ENCODE data around the gene SETBP1.

The SETBP1 gene
- total RNA-seq = 0.84 to 1.6 reads per million in 2 experiments

- no peak for DNase-seq (ENCODE audit: low read depth)
Measured at GRCh38 chr18:44680273-44681075, at the start of gene SETBP1. Gene SETBP1, plus strand, starts transcription at chr18:44680888. Its CDS starts 20,459 bp downstream, at chr18:44701347.

GRCh38 chr18:44632469-44633145, 48.1 kb upstream of the SETBP1 start:
- no peak for DNase-seq (ENCODE audit: low read depth)

- no peak for DNase-seq (ENCODE audit: low read depth)
Measured at GRCh38 chr18:44635546-44635945, 45.1 kb upstream of the SETBP1 start.

GRCh38 chr18:44636241-44636640, 44.4 kb upstream of the SETBP1 start:
- no peak for DNase-seq (ENCODE audit: low read depth)

DNA sequence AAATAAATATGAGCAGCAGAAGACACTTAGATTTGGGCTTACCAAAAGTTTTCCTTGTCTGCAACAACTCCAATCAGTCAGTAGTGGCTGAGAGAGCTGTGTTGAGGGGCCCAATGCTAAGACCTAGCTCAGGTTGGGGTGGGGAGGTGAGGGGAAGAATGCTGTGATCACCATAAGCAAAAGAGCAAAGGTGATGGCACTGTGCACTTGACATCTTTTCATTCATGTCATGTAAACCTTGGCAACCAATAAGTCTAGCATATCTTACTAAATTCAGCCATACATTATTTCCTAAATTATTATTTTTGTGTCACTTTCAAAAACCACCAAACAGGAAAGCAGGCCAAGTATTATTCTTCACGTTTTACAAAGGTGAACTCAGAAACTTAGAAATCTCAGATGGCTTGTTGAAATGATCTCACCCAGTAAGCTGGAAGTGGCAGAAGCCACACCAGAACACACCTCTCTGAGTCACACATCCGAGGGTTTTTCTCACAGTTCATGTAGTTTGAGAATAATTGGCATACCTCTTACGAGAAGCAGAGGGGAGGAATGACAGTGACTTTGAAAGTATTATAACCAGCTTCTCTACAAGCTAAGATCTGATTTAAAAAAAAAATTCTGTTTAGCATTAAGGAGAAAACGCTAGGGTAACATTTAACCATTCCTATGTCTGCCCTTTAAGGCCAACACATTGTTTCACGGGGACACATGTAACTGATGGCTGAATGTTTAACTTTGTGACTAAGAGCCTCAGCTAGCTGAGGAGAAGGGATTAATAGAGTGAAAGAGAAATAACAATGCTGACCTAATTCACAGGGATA, 43.3 kb upstream of the SETBP1 start:
- no peak for DNase-seq (ENCODE audit: low read depth)

DNA sequence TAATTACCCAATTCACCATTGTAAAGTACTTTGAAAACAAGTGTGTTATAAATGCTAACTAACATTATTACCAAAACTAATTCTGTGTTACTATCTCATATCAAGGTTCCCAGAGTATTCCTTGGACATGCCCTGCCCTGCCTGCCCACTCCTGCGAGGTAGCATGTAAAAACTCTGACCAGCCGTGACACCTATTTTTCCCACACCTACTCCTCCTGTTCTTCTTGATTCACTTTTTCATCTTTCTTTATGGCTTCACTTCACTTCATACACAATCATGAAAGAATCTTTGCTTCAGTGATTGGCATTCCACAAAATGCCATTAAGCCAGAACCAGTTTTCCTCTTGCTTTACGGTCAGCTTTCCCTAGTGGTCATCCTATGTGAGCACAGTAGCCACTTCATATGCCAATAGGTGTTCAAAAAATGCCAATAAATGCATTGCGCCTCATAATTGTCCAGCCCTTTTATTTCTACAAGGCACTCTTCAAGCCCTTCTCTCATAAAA, 42.6 kb upstream of the SETBP1 start:
- DNase-seq (ENCODE audit: low read depth) = no peak

DNA sequence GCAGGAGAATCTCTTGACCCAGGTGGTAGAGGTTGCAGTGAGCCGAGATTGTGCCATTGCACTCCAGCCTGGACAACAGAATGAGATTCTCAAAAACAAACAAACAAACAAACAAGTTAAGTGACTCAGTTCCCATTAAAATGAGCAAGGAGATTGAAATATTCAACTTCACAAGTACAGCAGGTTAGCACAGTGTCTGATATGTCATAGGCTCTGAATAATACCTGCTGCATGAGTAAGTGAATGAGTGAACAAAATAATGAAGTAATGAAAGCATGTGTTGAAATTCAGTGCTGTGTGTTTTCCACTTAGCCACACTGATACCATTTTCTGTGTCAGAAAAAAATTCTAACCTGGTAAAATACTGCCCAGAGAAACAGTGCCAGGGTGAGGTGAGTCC, 41.9 kb upstream of the SETBP1 start:
- no peak for DNase-seq (ENCODE audit: low read depth)

- no peak for DNase-seq (ENCODE audit: low read depth)
Measured at GRCh38 chr18:44643004-44643403, 37.7 kb upstream of the SETBP1 start.

GRCh38 chr18:44651478-44651877, 29.2 kb upstream of the SETBP1 start:
- no peak for DNase-seq (ENCODE audit: low read depth)

DNA sequence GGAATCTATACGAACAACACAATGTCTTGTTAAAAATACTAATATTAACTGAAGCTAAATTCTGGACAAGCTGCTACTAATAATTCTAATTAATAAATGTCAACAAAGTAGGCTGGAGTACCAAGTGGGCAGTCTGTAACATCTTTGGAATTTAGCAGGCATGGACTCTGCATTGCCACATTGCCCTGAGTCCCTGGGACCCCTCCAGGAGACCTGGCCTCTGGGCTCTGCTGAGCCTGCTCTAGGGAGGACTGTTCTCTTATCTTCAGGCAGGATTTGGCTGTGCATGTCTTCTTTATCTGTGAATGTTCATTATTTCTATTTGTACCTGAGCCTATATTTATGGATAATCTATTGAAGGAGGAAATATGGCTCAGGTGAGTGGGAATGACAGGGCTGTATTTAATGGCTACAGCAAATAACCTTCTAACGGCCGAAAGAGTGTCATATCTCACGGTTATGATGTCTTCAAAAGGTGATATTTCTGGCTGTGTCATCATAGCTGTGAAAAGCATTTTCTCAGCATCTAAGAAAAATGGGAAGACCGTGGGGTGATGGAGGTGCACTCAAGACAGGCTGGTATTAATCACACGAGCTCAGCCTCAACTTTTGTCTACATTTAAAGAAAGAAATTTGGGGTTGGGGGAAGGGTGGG, 28.6 kb upstream of the SETBP1 start:
- no peak for DNase-seq (ENCODE audit: low read depth)

DNA sequence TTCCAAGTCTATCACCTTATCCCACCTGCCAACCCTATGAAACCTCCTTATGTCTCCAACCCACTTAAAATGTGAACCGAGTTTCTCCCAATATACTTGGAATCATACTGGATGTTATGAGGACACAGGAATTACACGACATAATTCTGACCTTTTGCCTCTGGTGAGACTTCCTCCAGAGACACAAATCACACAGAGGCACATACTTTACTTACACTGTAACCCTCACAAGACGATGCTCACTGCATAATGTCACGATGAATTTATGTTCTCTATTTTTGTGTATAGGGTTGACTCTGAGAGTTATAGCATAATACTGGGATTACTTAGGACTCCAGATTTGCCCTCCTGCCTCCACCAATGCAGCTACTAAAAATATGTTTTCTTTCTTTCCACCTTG, 28.0 kb upstream of the SETBP1 start:
- DNase-seq (ENCODE audit: low read depth) = no peak

DNA sequence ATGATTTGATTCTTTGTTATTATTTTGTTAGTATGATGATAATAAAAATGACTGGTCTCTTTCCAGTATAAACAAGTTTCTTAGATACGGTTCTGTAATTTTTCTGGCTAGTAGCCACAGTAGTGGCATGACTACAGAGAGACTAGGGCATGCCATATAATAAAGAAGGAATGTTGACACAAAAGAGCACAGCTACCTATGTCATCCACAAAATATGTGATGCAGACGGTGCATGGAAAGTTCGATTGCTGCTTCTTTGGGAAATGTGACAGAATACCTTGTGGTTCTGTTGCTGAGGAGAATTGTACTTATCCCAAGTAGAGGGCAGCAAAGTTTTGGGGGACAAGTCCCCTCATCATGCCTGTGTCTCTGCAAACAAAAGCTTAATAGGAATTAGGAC, 26.1 kb upstream of the SETBP1 start:
- DNase-seq (ENCODE audit: low read depth) = no peak

DNA sequence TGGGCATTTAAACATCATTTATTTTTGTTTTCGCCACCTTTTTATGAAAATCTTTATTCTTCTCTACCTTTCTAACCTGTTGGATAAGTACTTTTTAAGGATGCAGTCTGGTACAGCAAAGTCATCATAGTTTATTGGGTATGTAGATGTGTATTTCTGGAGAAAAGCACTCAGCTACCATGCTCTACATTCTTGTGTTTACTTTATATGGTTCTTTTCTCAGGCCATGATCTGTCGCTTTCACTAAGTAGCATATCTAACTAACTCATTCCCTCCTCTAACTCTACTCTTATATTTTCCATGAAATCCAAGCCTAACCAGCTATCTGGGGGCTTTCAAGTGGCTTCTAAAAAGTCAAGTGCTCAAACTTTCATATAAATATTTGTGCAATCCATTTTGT, 25.3 kb upstream of the SETBP1 start:
- DNase-seq (ENCODE audit: low read depth) = no peak

DNA sequence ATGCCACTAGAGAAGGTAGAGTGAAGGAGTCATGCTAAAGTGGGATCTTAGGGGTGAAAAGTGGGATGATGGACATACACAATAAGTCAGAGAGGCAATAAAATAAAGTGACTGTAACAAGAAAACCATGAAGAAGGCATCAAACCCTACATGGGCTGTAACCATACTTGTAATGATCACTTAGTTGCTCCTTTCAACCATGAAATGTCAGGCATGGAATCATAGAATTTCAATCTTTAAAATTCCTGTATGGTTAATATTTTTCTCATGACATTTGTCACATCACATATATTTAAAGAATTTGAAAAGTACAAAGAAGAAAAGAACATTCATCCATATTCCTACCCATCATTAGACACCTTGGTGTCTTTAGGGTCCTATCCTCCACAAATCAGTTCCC, 20.9 kb upstream of the SETBP1 start:
- DNase-seq (ENCODE audit: low read depth) = no peak

DNA sequence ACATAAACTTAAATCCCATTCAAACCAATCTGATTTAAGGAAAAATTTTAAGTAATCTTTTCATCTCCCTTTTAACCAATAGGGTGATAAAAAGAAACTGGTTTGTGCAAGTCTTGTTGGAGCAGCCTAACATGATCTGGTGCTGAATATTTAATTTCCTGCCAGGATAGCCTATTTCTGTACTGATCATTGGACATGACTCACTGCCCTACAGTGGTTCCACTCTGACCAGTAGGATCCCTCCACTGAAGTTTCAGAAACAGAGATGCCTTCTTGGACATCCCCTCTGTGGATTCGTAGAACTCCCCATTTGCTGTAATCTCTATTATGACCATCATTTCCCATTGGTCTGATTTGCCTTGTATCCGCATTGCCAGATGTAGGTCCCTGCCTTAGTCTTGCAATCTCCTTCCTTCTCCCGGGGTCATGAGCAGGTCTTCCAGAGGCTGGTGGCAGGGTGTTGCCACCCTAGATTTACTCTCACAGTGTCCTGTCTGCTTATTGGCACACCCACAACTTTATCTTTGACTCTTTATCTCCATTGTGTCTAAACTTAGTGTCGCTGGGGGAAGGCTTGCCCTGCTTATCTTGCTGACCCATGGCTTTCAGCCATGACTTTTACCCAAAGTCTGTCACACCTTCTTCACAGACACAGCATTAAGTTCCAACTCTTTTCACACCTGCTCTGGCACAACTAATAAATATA, 12.3 kb upstream of the SETBP1 start:
- DNase-seq (ENCODE audit: low read depth) = no peak

DNA sequence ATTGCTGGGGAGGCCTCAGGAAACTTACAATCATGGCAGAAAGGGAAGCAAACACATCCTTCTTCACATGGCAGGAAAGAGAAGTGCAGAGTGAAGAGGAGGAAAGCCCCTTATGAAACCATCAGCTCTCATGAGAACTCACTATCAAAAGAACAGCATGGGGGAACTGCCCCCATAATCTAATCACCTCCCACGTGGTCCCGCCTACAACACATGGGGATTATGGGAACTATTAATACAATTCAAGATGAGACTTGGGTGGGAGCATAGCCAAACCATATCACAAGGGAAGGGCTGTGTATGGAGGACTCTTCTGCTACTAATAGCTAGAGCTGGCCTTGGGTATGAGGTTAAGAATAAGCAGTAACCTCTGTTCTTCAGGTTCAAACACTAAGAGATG, 8.8 kb upstream of the SETBP1 start:
- no peak for DNase-seq (ENCODE audit: low read depth)

- no peak for DNase-seq (ENCODE audit: low read depth)
Measured at GRCh38 chr18:44672506-44672905, 8.2 kb upstream of the SETBP1 start.

GRCh38 chr18:44673256-44673880, 7.3 kb upstream of the SETBP1 start:
- DNase-seq (ENCODE audit: low read depth) = no peak

GRCh38 chr18:44677933-44678332, 2.8 kb upstream of the SETBP1 start:
- DNase-seq (ENCODE audit: low read depth) = no peak

DNA sequence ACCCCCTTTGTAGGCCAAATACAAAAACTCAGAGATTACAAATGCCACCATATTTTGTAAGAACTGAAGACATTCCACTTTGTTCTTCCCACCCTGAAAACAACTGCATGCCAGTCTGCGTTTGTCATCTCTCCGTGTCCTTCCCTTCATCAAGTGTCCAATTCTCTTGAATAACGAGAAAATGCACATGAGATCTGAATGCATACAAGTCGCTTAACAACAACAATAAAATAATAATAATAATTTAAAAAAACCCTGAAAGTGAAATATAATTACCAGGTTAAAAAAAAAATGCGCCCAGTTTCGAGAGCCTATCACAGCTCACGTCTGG, 2.0 kb upstream of the SETBP1 start:
- no peak for DNase-seq (ENCODE audit: low read depth)

Measured in T follicular helper cell (primary cell).